Glomerular endothelial cell (primary cell): ENCODE data around the gene NACA. TPM values are rescaled to one million over a fixed set of nuclear protein-coding genes. Genes with fewer than 3 reads are reported as not detected.
"Not testable (repeated sequence)": the region's sequence is repeated elsewhere in the genome, so short reads cannot be mapped to it uniquely, and the experiment has no call there.

ENCODE experiments used
- DNase-seq: peaks from one replicate; pipeline ENCODE4 v3.0.0-alpha.2; 2011; ENCODE audit warnings: low read depth, low spot score; ENCODE audit errors: extremely low read depth
- total RNA-seq: library from RNA; depleted of rRNA; stranded (reverse); fragments of >200 nt; gene quantifications from 2 replicates; pipeline ENCODE4 v1.2.3, GENCODE V29; 2015

The NACA gene
- 892 and 1,291 TPM in 2 replicates for total RNA-seq

DNA sequence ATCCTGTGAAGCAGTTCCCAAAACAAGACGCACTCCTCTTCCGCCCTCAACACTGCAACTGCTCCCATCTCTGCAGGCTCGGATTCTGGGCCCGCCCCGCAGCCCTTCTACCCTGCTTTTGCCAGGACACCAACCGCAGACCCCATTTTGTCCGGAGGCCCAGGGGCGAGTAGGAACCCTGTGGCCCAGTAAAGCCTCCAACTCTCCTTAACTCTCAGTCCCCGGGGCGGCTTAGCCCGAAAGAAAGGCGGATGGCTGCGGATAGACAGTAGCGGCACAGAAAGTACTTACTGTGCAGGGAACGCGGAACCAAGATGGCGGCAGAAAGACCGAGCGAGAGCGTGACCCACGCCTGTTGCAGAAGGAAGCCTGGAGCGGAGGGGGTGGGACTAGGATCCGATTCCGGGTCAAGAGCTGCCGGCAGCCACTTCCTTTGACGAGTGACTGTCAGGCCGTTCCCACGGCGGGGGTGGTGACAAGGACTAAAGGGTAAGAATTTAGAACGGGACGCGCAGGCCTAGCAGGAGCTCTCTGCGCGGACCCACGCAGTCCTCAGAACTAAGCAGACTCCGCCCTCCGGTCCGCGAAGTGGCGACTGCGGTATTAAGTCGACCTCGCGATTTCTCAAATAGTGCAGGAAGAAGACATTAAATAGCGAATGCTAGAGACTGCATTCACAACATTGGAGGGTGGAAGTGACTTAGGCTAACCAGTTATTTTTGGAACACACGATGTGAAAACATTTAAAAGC is at the start of gene NACA:
Gene NACA (minus strand): TSS at position 328 of the 751 bp plus-strand sequence. CDS start 778 bp downstream, outside the sequence.
- peak; percentile 84 for DNase-seq

DNA sequence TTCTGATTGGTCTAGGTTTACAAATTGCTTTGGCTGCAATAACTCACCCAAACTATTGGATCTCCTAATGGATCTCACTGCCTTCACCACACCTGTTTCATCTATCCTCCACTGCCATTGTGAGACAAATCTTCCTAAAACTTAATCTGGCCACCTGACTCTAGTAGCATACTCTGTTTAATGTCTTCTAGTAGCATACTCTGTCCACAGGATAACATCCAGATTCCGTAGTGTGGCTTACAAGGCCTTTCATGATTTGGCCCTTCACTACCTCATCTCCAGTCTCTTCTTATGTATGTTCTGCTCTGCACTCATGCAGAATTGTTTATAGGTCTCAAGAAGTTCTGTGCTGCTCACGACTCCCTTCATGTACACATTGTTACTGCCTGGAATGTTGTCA is 48.0 kb upstream of the NACA start:
- no peak for DNase-seq

DNA sequence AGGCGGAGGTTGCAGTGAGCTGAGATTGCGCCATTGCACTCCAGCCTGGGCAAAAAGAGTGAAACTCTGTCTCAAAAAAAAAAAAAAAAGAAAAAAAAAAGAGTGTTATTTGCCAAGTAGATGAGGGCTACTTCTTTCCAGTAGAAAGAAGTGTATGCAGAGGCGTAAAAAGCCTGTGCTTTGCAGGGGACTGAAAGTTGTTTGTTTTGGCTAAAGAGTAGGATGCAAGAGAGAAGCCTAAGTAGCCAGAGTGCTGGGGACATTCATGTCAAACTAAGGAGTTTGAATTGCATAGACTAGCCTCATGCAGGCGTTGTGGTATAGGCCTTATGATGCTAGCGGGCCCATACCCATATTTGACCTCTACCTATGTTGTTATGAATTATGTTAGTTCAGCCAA is 47.5 kb upstream of the NACA start:
- no peak for DNase-seq

GRCh38 chr12:56769868-56770267 is 44.8 kb upstream of the NACA start:
- DNase-seq = no peak

GRCh38 chr12:56768424-56768823 is 43.3 kb upstream of the NACA start:
- no peak for DNase-seq

DNA sequence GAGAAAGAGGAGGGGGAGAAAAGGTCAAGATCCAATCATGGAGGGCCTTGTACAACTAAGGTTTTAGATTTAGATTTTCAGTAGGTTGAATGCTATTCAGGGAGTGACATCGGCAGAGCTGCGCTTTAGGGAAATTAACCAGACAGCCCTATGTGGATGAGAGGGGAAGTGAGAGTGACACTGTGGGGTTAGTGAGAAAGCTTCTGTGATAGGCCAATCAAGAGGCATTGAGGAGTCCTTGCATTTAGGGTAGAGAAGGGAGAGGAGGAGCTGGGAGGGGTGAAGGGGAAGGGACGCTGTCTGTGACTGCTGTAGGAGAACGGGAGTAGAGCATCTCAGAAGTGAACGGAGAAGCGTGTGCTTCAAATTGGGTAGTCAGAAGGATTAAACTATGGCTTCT is 41.4 kb upstream of the NACA start:
- no peak for DNase-seq

- no peak for DNase-seq
Observed at GRCh38 chr12:56763753-56764657, 38.9 kb upstream of the NACA start.

- no peak for DNase-seq
Observed at GRCh38 chr12:56761812-56762211, 36.7 kb upstream of the NACA start.

DNA sequence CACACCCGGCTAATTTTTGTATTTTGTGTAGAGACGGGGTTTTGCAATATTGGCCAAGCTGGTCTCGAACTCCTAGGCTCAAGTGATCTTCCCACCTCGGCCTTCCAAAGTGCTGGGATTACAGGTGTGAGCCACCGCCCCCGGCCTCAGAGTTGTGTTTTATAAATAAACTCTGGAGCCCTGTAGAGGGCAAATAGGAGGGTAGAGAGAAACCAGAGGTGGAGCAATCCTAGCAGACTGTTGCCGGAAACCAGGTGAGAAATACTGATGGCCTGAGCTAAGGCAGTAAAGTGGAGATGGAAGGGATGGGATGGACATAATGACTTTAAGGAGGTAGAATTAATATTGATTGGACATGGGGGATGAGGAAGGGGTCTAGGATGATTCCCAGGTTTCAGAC is 35.4 kb upstream of the NACA start:
- DNase-seq = no peak

GRCh38 chr12:56759263-56759908 is 34.3 kb upstream of the NACA start:
- DNase-seq = no peak

- DNase-seq = no peak
Observed at GRCh38 chr12:56758728-56759262, 33.7 kb upstream of the NACA start.

DNA sequence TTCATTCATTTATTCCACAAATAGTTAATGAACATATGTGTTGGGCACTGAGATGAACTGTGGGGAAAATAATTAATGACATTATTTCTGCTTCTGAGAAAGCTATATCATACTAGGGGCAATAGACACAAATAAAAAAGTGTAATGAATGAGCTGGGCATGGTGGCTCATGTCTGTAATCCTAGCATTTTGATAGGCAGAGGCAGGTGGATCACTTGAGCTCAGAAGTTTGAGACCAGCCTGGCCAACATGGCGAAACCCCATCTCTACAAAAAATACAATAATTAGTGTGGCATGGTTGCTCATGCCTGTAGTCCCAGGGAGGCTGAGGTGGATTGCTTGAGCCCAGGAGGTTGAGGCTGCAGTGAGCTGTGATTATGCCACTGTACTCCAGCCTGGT is 32.9 kb upstream of the NACA start:
- not testable (repeated sequence) for DNase-seq

DNA sequence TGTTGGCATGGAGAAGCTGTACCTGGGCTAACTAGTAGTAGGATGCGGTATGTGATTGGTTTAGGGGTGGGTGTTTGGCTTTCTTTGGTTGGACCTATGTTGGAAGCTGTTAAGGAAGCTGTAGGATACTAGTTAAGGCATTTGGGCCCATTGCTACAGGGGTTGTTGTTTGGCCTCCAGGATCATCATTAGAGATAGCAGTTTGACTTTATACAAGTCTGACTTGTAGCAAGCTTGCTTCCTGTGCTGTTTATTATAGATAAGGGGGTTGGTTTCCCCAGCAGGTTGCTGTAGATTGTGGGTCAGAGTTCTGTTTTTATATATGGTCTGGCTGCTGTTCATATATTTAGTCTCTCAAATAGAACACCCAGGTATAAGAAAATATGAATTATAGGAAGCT is 28.5 kb upstream of the NACA start:
- no peak for DNase-seq

- no peak for DNase-seq
Observed at GRCh38 chr12:56751712-56752598, 26.9 kb upstream of the NACA start, which contains the start of gene PRIM1. TSS of gene PRIM1 (minus strand) at chr12:56752323. CDS start at chr12:56752298, 25 bp downstream.

GRCh38 chr12:56750596-56750995 is 25.5 kb upstream of the NACA start:
- not testable (repeated sequence) for DNase-seq

- DNase-seq = no peak
Observed at GRCh38 chr12:56749853-56750252, 24.8 kb upstream of the NACA start.

- no peak for DNase-seq
Observed at GRCh38 chr12:56749359-56749758, 24.3 kb upstream of the NACA start.

DNA sequence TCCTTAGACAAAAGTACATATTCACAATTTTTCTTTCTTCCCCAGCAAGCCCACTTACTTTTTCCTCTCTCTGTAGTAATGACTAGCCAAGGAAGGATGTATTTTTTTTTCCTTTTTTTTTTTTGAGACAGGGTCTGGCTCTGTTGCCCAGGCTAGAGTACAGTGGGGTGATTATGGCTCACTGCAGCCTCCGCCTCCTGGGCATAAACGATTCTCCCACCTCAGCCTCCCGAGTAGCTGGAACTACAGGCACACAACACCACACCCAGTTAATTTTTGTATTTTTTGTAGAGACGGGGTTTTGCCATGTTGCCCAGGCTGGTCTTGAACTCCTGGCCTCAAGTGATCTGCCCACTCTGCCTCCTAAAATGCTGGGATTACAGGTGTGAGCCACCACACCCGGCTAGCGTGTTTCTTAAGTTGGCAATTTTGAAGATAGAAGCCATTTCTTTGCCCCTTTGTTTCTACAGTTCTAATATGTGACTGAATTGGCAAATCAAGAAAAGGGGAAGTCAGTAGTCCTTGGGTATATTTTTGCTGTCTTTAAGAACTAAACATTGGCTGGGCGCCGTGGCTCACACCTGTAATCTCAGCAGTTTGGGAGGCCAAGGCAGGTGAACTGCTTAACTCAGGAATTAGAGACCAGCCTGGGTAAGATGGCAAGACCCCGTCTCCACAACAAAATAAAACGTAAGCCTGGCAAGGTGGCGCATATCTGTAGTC is 3.2 kb upstream of the NACA start:
- no peak for DNase-seq

- DNase-seq = not testable (repeated sequence)
Observed at GRCh38 chr12:56726196-56726675, 1.1 kb upstream of the NACA start.
